Left ventricle myocardium inferior (tissue), 1 donor: ENCODE measurements around the gene SAGE1. TPM values are rescaled to one million over a fixed set of nuclear protein-coding genes. Genes with fewer than 3 reads are reported as not detected.
"Not testable (repeated sequence)": the region's sequence is repeated elsewhere in the genome, so short reads cannot be mapped to it uniquely, and the experiment has no call there.

Source experiments
- DNase-seq: peaks from one replicate; pipeline ENCODE4 v3.0.0-alpha.2; 2020
- H3K27ac ChIP-seq: fragments of 200-600 bp; replicated peaks from 2 replicates; pipeline ENCODE4 v1.8.0; 2021
- H3K27me3 ChIP-seq: fragments of 200-600 bp; 2 replicates; pipeline ENCODE4 v1.8.0; 2021; ENCODE audit warnings: low read depth
- H3K36me3 ChIP-seq: fragments of 200-600 bp; 2 replicates; pipeline ENCODE4 v1.8.0; 2021
- H3K4me1 ChIP-seq: fragments of 200-600 bp; 2 replicates; pipeline ENCODE4 v1.8.0; 2021
- H3K4me3 ChIP-seq: fragments of 200-600 bp; 2 replicates; pipeline ENCODE4 v1.8.0; 2021; ENCODE audit warnings: mild to moderate bottlenecking, moderate library complexity
- H3K9me3 ChIP-seq: fragments of 200-600 bp; replicated peaks from 2 replicates; pipeline ENCODE4 v1.8.0; 2021
- intact Hi-C: fragments of 100-400 bp; cut with micrococcal nuclease; formaldehyde crosslinking; loops from one replicate; pipeline ENCODE4 v1.11.0; 2022
- long read RNA-seq: library from polyadenylated mRNA; unstranded; transcript quantifications from one replicate; pipeline ENCODE4 v2.0.0, GENCODE V29; 2021
- total RNA-seq: library from RNA; stranded (reverse); fragmentation: NEBNext Ultra II Directional; extraction: Animal tissue kit (Norgen Biotek cat#: 25700); gene quantifications from one replicate; pipeline ENCODE4 v1.2.1, GENCODE V29; 2021
- TF ChIP-seq, protein P1 (sequence below): fragments of 200-600 bp; IDR thresholded peaks from 2 replicates; pipeline ENCODE4 v1.8.0; 2021; ENCODE audit warnings: antibody characterized with exemption, mild to moderate bottlenecking, borderline replicate concordance
- donor health status: DM: no; HTN: yes; CAD: no; lungs with severe emphysema.

Gene SAGE1
- total RNA-seq: not detected
- long read RNA-seq: 0 reads

DNA sequence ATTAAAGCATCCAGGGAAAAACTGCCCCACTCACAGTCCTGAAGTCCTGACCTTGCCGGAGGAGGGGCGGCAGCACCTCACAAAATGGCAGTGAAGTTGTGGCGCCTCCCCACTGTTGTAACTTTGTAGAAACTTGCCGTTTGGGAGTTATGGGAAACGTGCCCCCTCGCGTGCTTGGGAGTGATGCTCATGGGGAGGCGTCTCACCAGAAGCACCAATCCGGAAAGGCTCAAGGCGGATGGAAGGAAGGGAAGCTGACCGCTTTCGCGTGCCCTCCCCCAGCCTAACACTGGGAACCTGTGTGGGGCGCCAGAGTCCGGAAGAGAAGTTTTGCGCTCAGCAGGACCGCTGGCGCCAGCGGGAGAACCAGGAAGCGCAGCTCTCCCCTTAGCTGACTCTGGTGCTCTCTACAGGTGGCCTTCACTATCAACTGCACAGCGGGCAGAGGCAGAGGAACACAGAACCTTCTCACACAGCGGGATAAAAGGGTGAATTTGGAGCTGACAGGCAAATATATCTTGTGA is at the start of gene SAGE1, which contains the start of gene CT45A10:
Gene SAGE1, plus strand, starts transcription at position 423 of the 524 bp plus-strand sequence. CDS start 2,527 bp downstream, outside the sequence.
Gene CT45A10, minus strand, starts transcription at position 151 of the 524 bp plus-strand sequence. CDS start 8,100 bp downstream, outside the sequence.
- H3K9me3 ChIP-seq: no peaks in the 10 kb centered on the region
- DNase-seq: no peak
- TF ChIP-seq, protein P1, sequence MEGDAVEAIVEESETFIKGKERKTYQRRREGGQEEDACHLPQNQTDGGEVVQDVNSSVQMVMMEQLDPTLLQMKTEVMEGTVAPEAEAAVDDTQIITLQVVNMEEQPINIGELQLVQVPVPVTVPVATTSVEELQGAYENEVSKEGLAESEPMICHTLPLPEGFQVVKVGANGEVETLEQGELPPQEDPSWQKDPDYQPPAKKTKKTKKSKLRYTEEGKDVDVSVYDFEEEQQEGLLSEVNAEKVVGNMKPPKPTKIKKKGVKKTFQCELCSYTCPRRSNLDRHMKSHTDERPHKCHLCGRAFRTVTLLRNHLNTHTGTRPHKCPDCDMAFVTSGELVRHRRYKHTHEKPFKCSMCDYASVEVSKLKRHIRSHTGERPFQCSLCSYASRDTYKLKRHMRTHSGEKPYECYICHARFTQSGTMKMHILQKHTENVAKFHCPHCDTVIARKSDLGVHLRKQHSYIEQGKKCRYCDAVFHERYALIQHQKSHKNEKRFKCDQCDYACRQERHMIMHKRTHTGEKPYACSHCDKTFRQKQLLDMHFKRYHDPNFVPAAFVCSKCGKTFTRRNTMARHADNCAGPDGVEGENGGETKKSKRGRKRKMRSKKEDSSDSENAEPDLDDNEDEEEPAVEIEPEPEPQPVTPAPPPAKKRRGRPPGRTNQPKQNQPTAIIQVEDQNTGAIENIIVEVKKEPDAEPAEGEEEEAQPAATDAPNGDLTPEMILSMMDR: no peak

DNA sequence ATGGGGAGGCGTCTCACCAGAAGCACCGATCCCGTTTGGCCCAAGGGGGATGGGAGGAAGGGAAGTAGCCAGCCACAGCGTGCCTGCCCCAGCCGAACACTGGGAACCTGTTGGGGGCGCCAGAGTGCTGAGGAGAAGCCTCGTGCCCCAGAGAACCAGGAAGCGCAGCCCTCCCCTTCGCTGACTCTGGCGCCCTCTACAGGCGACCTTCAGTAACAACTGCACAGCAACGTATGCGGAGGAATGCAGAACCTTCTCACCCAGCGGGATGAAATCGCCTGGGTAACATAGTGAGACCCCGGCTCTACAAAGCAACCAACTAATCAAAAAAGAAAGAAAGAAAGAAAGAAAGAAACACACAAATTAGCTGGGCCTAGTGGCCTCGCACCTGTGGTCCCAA is 39.1 kb upstream of the SAGE1 start, which contains the start of gene CT45A8:
Gene CT45A8, minus strand, starts transcription at position 101 of the 400 bp plus-strand sequence. CDS start 3,755 bp downstream, outside the sequence.
- H3K27me3 ChIP-seq, H3K4me3 ChIP-seq, H3K27ac ChIP-seq, intact Hi-C loops, H3K9me3 ChIP-seq, DNase-seq, H3K4me1 ChIP-seq, H3K36me3 ChIP-seq: not testable (repeated sequence)

More for the DNA sequence above, at the start of gene SAGE1, which contains the start of gene CT45A10:
- intact Hi-C loops: no loop called here
- Histone ChIP-seq H3K4me1 (no peaks in the 10 kb centered on the region), H3K27ac (no peak within 1 kb of the TSS), H3K36me3 (no peaks in the 10 kb centered on the region), H3K27me3 (no peaks in the 10 kb centered on the region), H3K4me3 (no peak within 1 kb of the TSS)

- H3K4me3 ChIP-seq, H3K27ac ChIP-seq, intact Hi-C loops, H3K27me3 ChIP-seq, H3K4me1 ChIP-seq, H3K9me3 ChIP-seq, DNase-seq, H3K36me3 ChIP-seq: not testable (repeated sequence)
Observed at GRCh38 chrX:135871712-135872111, 21.8 kb upstream of the SAGE1 start, which contains the start of gene CT45A9. Gene CT45A9, minus strand, starts transcription at chrX:135871812. Its CDS starts 3,751 bp downstream, at chrX:135868061.

GRCh38 chrX:135882741-135883140 is 10.8 kb upstream of the SAGE1 start:
- DNase-seq, H3K36me3 ChIP-seq, intact Hi-C loops, H3K27me3 ChIP-seq, H3K9me3 ChIP-seq, H3K4me3 ChIP-seq, H3K4me1 ChIP-seq, H3K27ac ChIP-seq: not testable (repeated sequence)

DNA sequence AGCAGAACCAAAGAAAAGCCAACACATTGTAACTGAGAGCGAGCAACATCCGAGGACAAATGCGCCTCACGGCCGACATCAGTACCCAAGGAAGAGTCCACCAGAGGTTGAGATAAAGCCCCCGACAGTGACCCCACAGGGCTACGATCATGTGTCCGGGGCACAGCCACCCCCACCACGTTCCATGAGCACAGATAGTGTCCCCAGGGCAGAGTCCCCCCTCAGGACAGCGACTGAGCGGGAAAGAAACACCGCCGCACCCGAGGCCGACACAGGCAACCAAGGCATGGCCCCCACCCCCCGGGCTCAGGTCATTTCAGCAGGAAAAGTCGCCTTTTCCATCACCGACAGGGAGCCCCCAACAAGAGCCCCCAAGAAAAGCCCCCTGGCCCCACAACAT is 5.3 kb upstream of the SAGE1 start:
- intact Hi-C loops, H3K4me1 ChIP-seq, H3K9me3 ChIP-seq, H3K27ac ChIP-seq, H3K36me3 ChIP-seq, DNase-seq, H3K27me3 ChIP-seq, H3K4me3 ChIP-seq: not testable (repeated sequence)

- not testable (repeated sequence) for H3K27ac ChIP-seq, H3K4me1 ChIP-seq
Observed at GRCh38 chrX:135888976-135889375, 4.5 kb upstream of the SAGE1 start.

GRCh38 chrX:135890087-135890585 is 3.4 kb upstream of the SAGE1 start:
- Histone ChIP-seq H3K9me3 (no peaks in the 10 kb centered on the region), H3K4me3 (no peak overlapping the region), H3K4me1 (no peaks in the 10 kb centered on the region), H3K27me3 (no peaks in the 10 kb centered on the region), H3K27ac (no peak overlapping the region), H3K36me3 (no peaks in the 10 kb centered on the region)
- TF ChIP-seq, protein P1: no peak
- intact Hi-C loops: no loop called here
- no peak for DNase-seq

More at GRCh38 chrX:135888976-135889375, 4.5 kb upstream of the SAGE1 start:
- H3K9me3 ChIP-seq, H3K27me3 ChIP-seq, H3K4me3 ChIP-seq, H3K36me3 ChIP-seq, DNase-seq, intact Hi-C loops: not testable (repeated sequence)

DNA sequence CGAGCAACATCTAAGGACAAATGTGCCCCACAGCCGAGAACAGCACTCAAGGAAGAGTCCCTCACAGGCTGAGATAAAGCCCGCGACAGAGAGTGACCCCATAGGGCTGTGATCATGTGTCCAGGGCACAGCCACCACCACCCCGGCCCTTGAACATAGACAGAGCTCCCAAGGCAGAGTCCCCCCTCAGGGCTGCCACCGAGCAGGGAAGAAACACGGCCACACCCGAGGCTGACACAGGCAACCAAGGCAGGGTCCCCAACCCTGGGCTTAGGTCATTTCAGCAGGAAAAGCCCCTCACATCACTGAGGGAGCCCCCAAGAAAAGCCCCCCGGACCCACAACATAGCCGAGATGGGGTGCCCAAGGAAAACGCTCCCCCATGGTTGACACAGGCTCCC is 735 bp upstream of the SAGE1 start:
- TF ChIP-seq, protein P1: no peak
- no peak for DNase-seq
- intact Hi-C loops: no loop called here
- H3K9me3 ChIP-seq: no peaks in the 10 kb centered on the region
- H3K27me3 ChIP-seq: no peaks in the 10 kb centered on the region
- H3K4me3 ChIP-seq: no peak overlapping the region
- H3K36me3 ChIP-seq: no peaks in the 10 kb centered on the region
- no peak overlapping the region for H3K27ac ChIP-seq
- no peaks in the 10 kb centered on the region for H3K4me1 ChIP-seq
